ENCODE measurements around the gene TERB1.

Gene TERB1

DNA sequence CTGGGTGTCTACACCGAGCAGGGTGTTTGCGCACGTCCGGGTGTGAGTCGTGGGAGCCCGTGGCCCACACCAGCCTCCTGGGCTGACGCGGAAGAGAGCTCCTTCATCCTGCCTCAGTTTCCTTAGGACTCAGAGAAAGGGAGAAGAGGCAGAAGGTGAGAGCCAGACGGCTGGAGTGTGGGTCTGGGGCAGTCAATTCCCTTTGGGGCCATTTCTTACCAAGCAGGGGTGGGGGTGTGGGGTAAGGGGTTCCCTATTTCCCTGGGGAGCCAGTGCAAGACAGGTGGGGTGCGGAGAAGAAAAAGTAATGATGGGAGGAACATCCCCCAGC is 43.7 kb upstream of the TERB1 start:
- no peaks in the 10 kb centered on the region for H3K9me3 ChIP-seq (ENCODE audit: insufficient read depth, low read depth, low read length)
- no peaks in the 10 kb centered on the region for H3F3A ChIP-seq (ENCODE audit: low read depth)
- H3K27me3 ChIP-seq (ENCODE audit: insufficient read depth, low read length, poor library complexity, severe bottlenecking), result no peaks in the 10 kb centered on the region
- no peaks in the 10 kb centered on the region for H4K20me1 ChIP-seq (ENCODE audit: insufficient read depth, low read length, poor library complexity, severe bottlenecking)
- no peaks in the 10 kb centered on the region for H3K4me1 ChIP-seq (ENCODE audit: insufficient read depth, low read length, poor library complexity, severe bottlenecking)
- H3K79me2 ChIP-seq (ENCODE audit: insufficient read depth, low read length), result no peaks in the 10 kb centered on the region
- TF ChIP-seq EZH2phosphoT487 (IDR thresholded peaks at IDR 0.05; ENCODE audit: borderline replicate concordance), result no peak
- TF ChIP-seq CTCF (conservative IDR thresholded peaks at IDR 0.05; ENCODE audit: low read length), result no peak
- H3K36me3 ChIP-seq (ENCODE audit: insufficient read depth, low read length), result no peaks in the 10 kb centered on the region
- no peak overlapping the region for H3K9ac ChIP-seq (ENCODE audit: low read depth, low read length, poor library complexity, severe bottlenecking)
- no peak overlapping the region for H3K4me2 ChIP-seq (ENCODE audit: low read depth, low read length, poor library complexity, severe bottlenecking)
- H3K4me3 ChIP-seq (ENCODE audit: low read length, poor library complexity, severe bottlenecking), result no peak overlapping the region
- H3K9me2 ChIP-seq (replicated peaks; ENCODE audit: low read depth, low read length), result no peaks in the 10 kb centered on the region
- no peak overlapping the region for H2AFZ ChIP-seq (ENCODE audit: low read length)

DNA sequence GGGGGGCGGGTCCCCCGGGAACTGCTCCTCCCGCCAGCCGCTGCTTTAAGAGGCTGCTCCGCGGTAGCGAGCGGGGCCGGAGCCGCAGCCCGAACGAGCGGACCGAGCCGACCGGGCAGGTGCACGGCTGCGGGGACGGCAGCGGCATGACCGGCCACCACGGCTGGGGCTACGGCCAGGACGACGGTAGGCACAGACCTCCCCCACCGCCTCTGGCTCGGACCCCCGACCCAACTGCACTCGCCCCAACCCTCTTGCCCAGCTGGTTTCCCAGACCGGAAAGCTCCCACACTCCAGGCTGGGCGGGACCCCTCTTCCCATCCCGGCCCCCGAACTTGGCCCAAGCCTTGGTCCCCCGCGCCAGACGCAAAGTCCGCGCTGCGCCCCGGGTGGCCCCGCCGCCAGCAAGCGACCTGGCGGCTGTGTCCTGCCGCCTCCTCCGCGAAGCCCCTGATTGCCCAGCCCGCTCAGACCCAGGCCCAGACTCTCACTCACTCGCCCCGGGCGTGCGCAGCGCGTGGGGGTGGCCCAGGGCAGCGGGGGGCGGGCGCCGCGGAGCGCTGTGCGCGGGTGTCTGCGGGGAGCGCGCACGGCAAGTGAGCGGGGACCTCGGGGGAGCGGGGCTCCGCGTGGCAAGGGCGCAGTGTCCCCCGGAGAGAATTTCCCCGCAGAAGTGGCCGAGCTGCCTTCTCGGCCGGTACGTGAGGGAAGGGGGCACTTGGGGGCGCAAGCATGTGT is 43.1 kb upstream of the TERB1 start, which contains the start of gene CA7:
Gene CA7 (plus strand): TSS at position 73 of the 738 bp plus-strand sequence. CDS start 74 bp downstream, at position 147.
- no peaks in the 10 kb centered on the region for H4K20me1 ChIP-seq (ENCODE audit: insufficient read depth, low read length, poor library complexity, severe bottlenecking)
- H3K9me3 ChIP-seq (ENCODE audit: insufficient read depth, low read depth, low read length), result no peaks in the 10 kb centered on the region
- no peak within 1 kb of the TSS for H3K9ac ChIP-seq (ENCODE audit: low read depth, low read length, poor library complexity, severe bottlenecking)
- H3K36me3 ChIP-seq (ENCODE audit: insufficient read depth, low read length), result no peaks in the 10 kb centered on the region
- no peaks in the 10 kb centered on the region for H3K27me3 ChIP-seq (ENCODE audit: insufficient read depth, low read length, poor library complexity, severe bottlenecking)
- no peaks in the 10 kb centered on the region for H3F3A ChIP-seq (ENCODE audit: low read depth)
- no peaks in the 10 kb centered on the region for H3K79me2 ChIP-seq (ENCODE audit: insufficient read depth, low read length)
- TF ChIP-seq EZH2phosphoT487 (IDR thresholded peaks at IDR 0.05; ENCODE audit: borderline replicate concordance) (no peak), CTCF (conservative IDR thresholded peaks at IDR 0.05; ENCODE audit: low read length) (no peak)
- H3K4me1 ChIP-seq (ENCODE audit: insufficient read depth, low read length, poor library complexity, severe bottlenecking), result no peaks in the 10 kb centered on the region
- no peak within 1 kb of the TSS for H2AFZ ChIP-seq (ENCODE audit: low read length)
- H3K9me2 ChIP-seq (replicated peaks; ENCODE audit: low read depth, low read length), result no peaks in the 10 kb centered on the region
- no peak within 1 kb of the TSS for H3K4me2 ChIP-seq (ENCODE audit: low read depth, low read length, poor library complexity, severe bottlenecking)
- H3K4me3 ChIP-seq (ENCODE audit: low read length, poor library complexity, severe bottlenecking), result no peak within 1 kb of the TSS

- Histone ChIP-seq H3K9me2 (replicated peaks; ENCODE audit: low read depth, low read length) (no peaks in the 10 kb centered on the region), H3K4me1 (ENCODE audit: insufficient read depth, low read length, poor library complexity, severe bottlenecking) (no peaks in the 10 kb centered on the region), H2AFZ (ENCODE audit: low read length) (no peak overlapping the region), H3K9me3 (ENCODE audit: insufficient read depth, low read depth, low read length) (no peaks in the 10 kb centered on the region), H4K20me1 (ENCODE audit: insufficient read depth, low read length, poor library complexity, severe bottlenecking) (no peaks in the 10 kb centered on the region), H3K4me3 (ENCODE audit: low read length, poor library complexity, severe bottlenecking) (no peak overlapping the region), H3K4me2 (ENCODE audit: low read depth, low read length, poor library complexity, severe bottlenecking) (no peak overlapping the region), H3K9ac (ENCODE audit: low read depth, low read length, poor library complexity, severe bottlenecking) (no peak overlapping the region), H3K36me3 (ENCODE audit: insufficient read depth, low read length) (no peaks in the 10 kb centered on the region), H3F3A (ENCODE audit: low read depth) (no peaks in the 10 kb centered on the region), H3K27me3 (ENCODE audit: insufficient read depth, low read length, poor library complexity, severe bottlenecking) (no peaks in the 10 kb centered on the region), H3K79me2 (ENCODE audit: insufficient read depth, low read length) (no peaks in the 10 kb centered on the region)
- TF ChIP-seq EZH2phosphoT487 (IDR thresholded peaks at IDR 0.05; ENCODE audit: borderline replicate concordance) (no peak), CTCF (conservative IDR thresholded peaks at IDR 0.05; ENCODE audit: low read length) (no peak)
Observed at GRCh38 chr16:66844009-66844341, 42.6 kb upstream of the TERB1 start.

All from Loucy (cell line).